GM15510 (cell line): ENCODE results near the gene TAF8.
A peak's percentile ranks its signal among the peaks of the same experiment; 100 is the strongest.

Source experiments
- POLR2A ChIP-seq: IDR thresholded peaks from 3 replicates; pipeline ENCODE4 v1.6.1; 2011; ENCODE audit warnings: borderline replicate concordance; ENCODE audit not compliant: insufficient read length; ENCODE audit errors: extremely low read depth

Gene TAF8

GRCh38 chr6:42025066-42025844 lies 25.1 kb upstream of the TAF8 start:
- TF ChIP-seq POLR2A, result peak; percentile 25

- TF ChIP-seq POLR2A, result no peak
These were observed 24.5 kb upstream of the TAF8 start for GRCh38 chr6:42025845-42026243.

- TF ChIP-seq POLR2A, result no peak
These were observed 23.8 kb upstream of the TAF8 start for GRCh38 chr6:42026540-42026939.

GRCh38 chr6:42028234-42029061 lies 21.9 kb upstream of the TAF8 start:
- no peak for TF ChIP-seq POLR2A

GRCh38 chr6:42029062-42029685 lies 21.1 kb upstream of the TAF8 start:
- TF ChIP-seq POLR2A, result no peak

- TF ChIP-seq POLR2A, result no peak
These were observed 20.4 kb upstream of the TAF8 start for GRCh38 chr6:42029881-42030280.

- TF ChIP-seq POLR2A, result no peak
These were observed 19.5 kb upstream of the TAF8 start for GRCh38 chr6:42030585-42031506.

GRCh38 chr6:42032366-42032765 lies 18.0 kb upstream of the TAF8 start:
- TF ChIP-seq POLR2A, result no peak

- no peak for TF ChIP-seq POLR2A
These were observed 12.2 kb upstream of the TAF8 start for GRCh38 chr6:42038163-42038562.

- TF ChIP-seq POLR2A, result no peak
These were observed 11.4 kb upstream of the TAF8 start for GRCh38 chr6:42038811-42039408.

GRCh38 chr6:42040856-42041480 lies 9.4 kb upstream of the TAF8 start:
- no peak for TF ChIP-seq POLR2A

- TF ChIP-seq POLR2A, result no peak
These were observed 8.8 kb upstream of the TAF8 start for GRCh38 chr6:42041481-42042053.

GRCh38 chr6:42042108-42042507 lies 8.2 kb upstream of the TAF8 start:
- no peak for TF ChIP-seq POLR2A
